Neural progenitor cell (in vitro differentiated cells): ENCODE data around the gene SPOPL. TPM values are rescaled to one million over a fixed set of nuclear protein-coding genes. Genes with fewer than 3 reads are reported as not detected.

Experiments used
- DNase-seq: peaks from one replicate; pipeline ENCODE4 v3.0.0-alpha.2; 2016; ENCODE audit warnings: low spot score
- H2AFZ ChIP-seq: fragments of 200-600 bp; sonication (generic); replicated peaks from 2 replicates; pipeline ENCODE4 v1.6.1; 2016; ENCODE audit warnings: antibody characterized with exemption
- H3F3A ChIP-seq: fragments of 200-600 bp; sonication (generic); 2 replicates; pipeline ENCODE4 v1.6.1; 2016; ENCODE audit warnings: antibody characterized with exemption, low read depth
- H3K27ac ChIP-seq: fragments of 200-600 bp; sonication (generic); 2 replicates; pipeline ENCODE4 v1.5.1; 2016; ENCODE audit warnings: mild to moderate bottlenecking
- H3K27me3 ChIP-seq: fragments of 200-600 bp; sonication (generic); 2 replicates; pipeline ENCODE4 v1.6.1; 2016; ENCODE audit warnings: mild to moderate bottlenecking, moderate library complexity
- H3K36me3 ChIP-seq: fragments of 200-600 bp; sonication (generic); 2 replicates; pipeline ENCODE4 v1.5.1; 2016
- H3K4me1 ChIP-seq: fragments of 200-600 bp; sonication (generic); 2 replicates; pipeline ENCODE4 v1.6.1; 2016; ENCODE audit warnings: mixed run types
- H3K4me2 ChIP-seq: fragments of 200-600 bp; sonication (generic); 2 replicates; pipeline ENCODE4 v1.6.1; 2016
- H3K4me3 ChIP-seq: fragments of 200-600 bp; sonication (generic); 2 replicates; pipeline ENCODE4 v1.5.1; 2016
- H3K79me2 ChIP-seq: fragments of 200-600 bp; sonication (generic); 2 replicates; pipeline ENCODE4 v1.6.1; 2016; ENCODE audit warnings: low read depth
- H3K9ac ChIP-seq: fragments of 200-600 bp; sonication (generic); 2 replicates; pipeline ENCODE4 v1.6.1; 2016
- H3K9me3 ChIP-seq: fragments of 200-600 bp; sonication (generic); 2 replicates; pipeline ENCODE4 v1.5.1; 2016; ENCODE audit warnings: low read depth
- H4K20me1 ChIP-seq: fragments of 200-600 bp; sonication (generic); 2 replicates; pipeline ENCODE4 v1.6.1; 2016; ENCODE audit warnings: low read depth
- H3K27ac Mint-ChIP-seq: 3 replicates; pipeline ENCODE4 v1.8.0; 2021; ENCODE audit warnings: mixed read lengths
- H3K27me3 Mint-ChIP-seq: 2 replicates; pipeline ENCODE4 v1.8.0; 2022; ENCODE audit warnings: low read depth, mild to moderate bottlenecking, inconsistent platforms, moderate library complexity, mixed read lengths; ENCODE audit not compliant: insufficient read depth
- H3K36me3 Mint-ChIP-seq: 3 replicates; pipeline ENCODE4 v1.8.0; 2021; ENCODE audit warnings: mixed read lengths
- H3K4me1 Mint-ChIP-seq: 3 replicates; pipeline ENCODE4 v1.8.0; 2021; ENCODE audit warnings: mixed read lengths
- H3K4me3 Mint-ChIP-seq: 3 replicates; pipeline ENCODE4 v1.8.0; 2021; ENCODE audit warnings: mild to moderate bottlenecking, moderate library complexity, mixed read lengths
- H3K9me3 Mint-ChIP-seq: 3 replicates; pipeline ENCODE4 v1.8.0; 2020; ENCODE audit warnings: mixed read lengths
- EZH2 ChIP-seq: fragments of 200-600 bp; sonication (generic); IDR thresholded peaks from 2 replicates; pipeline ENCODE4 v1.6.1; 2017; ENCODE audit warnings: antibody characterized with exemption, mild to moderate bottlenecking, moderate library complexity
- EZH2phosphoT487 ChIP-seq: fragments of 200-600 bp; sonication (generic); IDR thresholded peaks from 2 replicates; pipeline ENCODE4 v1.6.1; 2017; ENCODE audit warnings: antibody characterized with exemption
- total RNA-seq: library from RNA; depleted of rRNA; stranded (reverse); fragments of >200 nt; gene quantifications from 2 replicates; pipeline ENCODE4 v1.2.3, GENCODE V29; 2015; ENCODE audit warnings: low replicate concordance
- TF ChIP-seq, protein P1 (sequence below): fragments of 200-600 bp; sonication (generic); IDR thresholded peaks from 2 replicates; pipeline ENCODE4 v1.5.1; 2017; ENCODE audit warnings: antibody characterized with exemption, mild to moderate bottlenecking

The SPOPL gene
- total RNA-seq, 1 donor from 2014 or later, result 19.8 TPM

DNA sequence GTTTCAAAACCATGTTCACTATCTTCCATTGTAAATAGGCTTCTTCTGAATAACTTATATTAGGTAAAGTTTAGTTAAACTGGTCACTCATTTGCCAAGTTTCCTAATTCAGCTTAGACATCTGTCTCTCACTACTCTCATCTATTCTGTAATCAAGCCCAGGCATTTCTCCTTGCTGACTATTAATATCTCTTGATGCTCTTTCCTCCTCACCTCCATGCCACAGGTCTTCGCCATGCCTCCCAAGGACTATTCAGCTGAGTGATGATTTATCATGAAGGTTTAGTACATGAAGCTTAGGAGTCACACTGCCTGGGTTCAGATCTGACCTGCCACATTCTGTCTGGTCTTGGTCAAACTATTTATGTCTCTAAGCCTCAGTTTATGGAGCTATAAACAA lies 115.5 kb downstream of the SPOPL start:
- no peak overlapping the region for H3K27ac ChIP-seq
- H3K27me3 ChIP-seq, result no peaks in the 10 kb centered on the region
- no peak overlapping the region for H3K4me2 ChIP-seq
- no peaks in the 10 kb centered on the region for H4K20me1 ChIP-seq
- Mint-ChIP-seq H3K4me1 (no peaks in the 10 kb centered on the region), H3K9me3 (no peaks in the 10 kb centered on the region), H3K4me3 (no peak overlapping the region), H3K27me3 (no peaks in the 10 kb centered on the region), H3K36me3 (no peaks in the 10 kb centered on the region), H3K27ac (no peak overlapping the region)
- H2AFZ ChIP-seq, result no peak overlapping the region
- H3K36me3 ChIP-seq, result no peaks in the 10 kb centered on the region
- H3K79me2 ChIP-seq, result no peaks in the 10 kb centered on the region
- H3K9me3 ChIP-seq, result no peaks in the 10 kb centered on the region
- H3K4me1 ChIP-seq, result no peaks in the 10 kb centered on the region
- no peak overlapping the region for H3K4me3 ChIP-seq
- TF ChIP-seq, protein P1, sequence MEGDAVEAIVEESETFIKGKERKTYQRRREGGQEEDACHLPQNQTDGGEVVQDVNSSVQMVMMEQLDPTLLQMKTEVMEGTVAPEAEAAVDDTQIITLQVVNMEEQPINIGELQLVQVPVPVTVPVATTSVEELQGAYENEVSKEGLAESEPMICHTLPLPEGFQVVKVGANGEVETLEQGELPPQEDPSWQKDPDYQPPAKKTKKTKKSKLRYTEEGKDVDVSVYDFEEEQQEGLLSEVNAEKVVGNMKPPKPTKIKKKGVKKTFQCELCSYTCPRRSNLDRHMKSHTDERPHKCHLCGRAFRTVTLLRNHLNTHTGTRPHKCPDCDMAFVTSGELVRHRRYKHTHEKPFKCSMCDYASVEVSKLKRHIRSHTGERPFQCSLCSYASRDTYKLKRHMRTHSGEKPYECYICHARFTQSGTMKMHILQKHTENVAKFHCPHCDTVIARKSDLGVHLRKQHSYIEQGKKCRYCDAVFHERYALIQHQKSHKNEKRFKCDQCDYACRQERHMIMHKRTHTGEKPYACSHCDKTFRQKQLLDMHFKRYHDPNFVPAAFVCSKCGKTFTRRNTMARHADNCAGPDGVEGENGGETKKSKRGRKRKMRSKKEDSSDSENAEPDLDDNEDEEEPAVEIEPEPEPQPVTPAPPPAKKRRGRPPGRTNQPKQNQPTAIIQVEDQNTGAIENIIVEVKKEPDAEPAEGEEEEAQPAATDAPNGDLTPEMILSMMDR, result no peak
- TF ChIP-seq EZH2phosphoT487, result no peak
- no peak for TF ChIP-seq EZH2
- no peak overlapping the region for H3K9ac ChIP-seq
- H3F3A ChIP-seq, result no peaks in the 10 kb centered on the region
- no peak for DNase-seq

- H3F3A ChIP-seq, result no peaks in the 10 kb centered on the region
- DNase-seq, result no peak
- H2AFZ ChIP-seq, result no peak overlapping the region
- H3K9me3 ChIP-seq, result no peaks in the 10 kb centered on the region
- H3K27me3 ChIP-seq, result no peaks in the 10 kb centered on the region
- H3K4me1 ChIP-seq, result no peaks in the 10 kb centered on the region
- TF ChIP-seq EZH2phosphoT487 (no peak), EZH2 (no peak)
- TF ChIP-seq, protein P1, result no peak
- H3K4me2 ChIP-seq, result no peak overlapping the region
- H3K36me3 Mint-ChIP-seq, result no peaks in the 10 kb centered on the region
- no peak overlapping the region for H3K4me3 Mint-ChIP-seq
- no peaks in the 10 kb centered on the region for H3K79me2 ChIP-seq
- no peaks in the 10 kb centered on the region for H3K9me3 Mint-ChIP-seq
- no peak overlapping the region for H3K4me3 ChIP-seq
- H3K36me3 ChIP-seq, result no peaks in the 10 kb centered on the region
- H4K20me1 ChIP-seq, result no peaks in the 10 kb centered on the region
- H3K4me1 Mint-ChIP-seq, result no peaks in the 10 kb centered on the region
- H3K9ac ChIP-seq, result no peak overlapping the region
- no peak overlapping the region for H3K27ac ChIP-seq
- H3K27ac Mint-ChIP-seq, result no peak overlapping the region
- H3K27me3 Mint-ChIP-seq, result no peaks in the 10 kb centered on the region
Measured at GRCh38 chr2:138618971-138619370, 117.4 kb downstream of the SPOPL start.

- Mint-ChIP-seq H3K4me1 (peaks cover 8% of the 10 kb centered on the region), H3K4me3 (no peak overlapping the region), H3K27me3 (no peaks in the 10 kb centered on the region), H3K27ac (no peak overlapping the region), H3K36me3 (no peaks in the 10 kb centered on the region), H3K9me3 (no peaks in the 10 kb centered on the region)
- Histone ChIP-seq H3K4me1 (no peaks in the 10 kb centered on the region), H3K4me2 (no peak overlapping the region), H3K9me3 (no peaks in the 10 kb centered on the region), H3K27me3 (no peaks in the 10 kb centered on the region), H3K27ac (no peak overlapping the region), H4K20me1 (no peaks in the 10 kb centered on the region), H3K9ac (no peak overlapping the region), H3K79me2 (no peaks in the 10 kb centered on the region), H3K36me3 (no peaks in the 10 kb centered on the region), H3F3A (no peaks in the 10 kb centered on the region), H2AFZ (no peak overlapping the region), H3K4me3 (no peak overlapping the region)
- no peak for DNase-seq
- TF ChIP-seq, protein P1, result no peak
- TF ChIP-seq EZH2phosphoT487, result no peak
- no peak for TF ChIP-seq EZH2
Measured at GRCh38 chr2:138620431-138620830, 118.9 kb downstream of the SPOPL start.

GRCh38 chr2:138621139-138621538 lies 119.6 kb downstream of the SPOPL start:
- no peak overlapping the region for H3K4me2 ChIP-seq
- H3K9me3 ChIP-seq, result no peaks in the 10 kb centered on the region
- no peak for DNase-seq
- TF ChIP-seq EZH2phosphoT487 (no peak), EZH2 (no peak)
- TF ChIP-seq, protein P1, result no peak
- H3K4me1 ChIP-seq, result no peaks in the 10 kb centered on the region
- no peaks in the 10 kb centered on the region for H3K27me3 Mint-ChIP-seq
- H3K9ac ChIP-seq, result no peak overlapping the region
- peaks cover 11% of the 10 kb centered on the region for H3K4me1 Mint-ChIP-seq
- H3K36me3 ChIP-seq, result no peaks in the 10 kb centered on the region
- no peaks in the 10 kb centered on the region for H3K79me2 ChIP-seq
- H3K27me3 ChIP-seq, result no peaks in the 10 kb centered on the region
- no peak overlapping the region for H3K4me3 ChIP-seq
- H3K27ac ChIP-seq, result no peak overlapping the region
- no peak overlapping the region for H3K4me3 Mint-ChIP-seq
- H3K27ac Mint-ChIP-seq, result no peak overlapping the region
- H4K20me1 ChIP-seq, result no peaks in the 10 kb centered on the region
- H3F3A ChIP-seq, result no peaks in the 10 kb centered on the region
- no peak overlapping the region for H2AFZ ChIP-seq
- H3K36me3 Mint-ChIP-seq, result no peaks in the 10 kb centered on the region
- no peaks in the 10 kb centered on the region for H3K9me3 Mint-ChIP-seq
